OCI-LY7 (cell line): ENCODE data around the gene MYL4.

ENCODE experiments used
- EZH2phosphoT487 ChIP-seq: fragments of 200-600 bp; sonication (generic); IDR thresholded peaks from 2 replicates; pipeline ENCODE4 v1.6.1; 2018; ENCODE audit warnings: low read depth, borderline replicate concordance, mild to moderate bottlenecking, mixed run types, antibody characterized with exemption, low read length, moderate library complexity, mixed read lengths
- TF ChIP-seq, protein P1 (sequence below): fragments of 200-600 bp; sonication (generic); conservative IDR thresholded peaks from 2 replicates; pipeline ENCODE4 v1.5.1; 2014; ENCODE audit warnings: mild to moderate bottlenecking, antibody characterized with exemption, low read length, moderate library complexity, mixed read lengths

DNA sequence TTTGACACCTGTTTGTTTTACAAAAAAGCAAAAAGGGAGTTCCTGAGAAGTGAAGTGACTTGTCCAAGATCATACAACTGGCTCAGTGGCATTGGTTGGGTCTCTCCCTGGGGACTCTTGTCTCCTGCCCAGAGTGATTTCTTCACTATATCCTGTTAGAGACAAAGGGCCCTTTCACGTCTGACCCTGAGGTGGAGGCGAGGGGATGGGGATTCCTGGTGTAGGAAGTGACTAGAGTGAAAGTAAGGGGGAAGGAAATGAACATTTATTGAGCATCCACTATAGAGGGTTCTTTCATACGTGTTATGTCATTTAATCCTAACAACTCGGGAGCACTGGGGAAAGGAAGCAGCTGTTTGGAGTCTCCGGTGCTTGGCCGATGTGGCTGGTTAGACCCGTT lies 53.4 kb downstream of the MYL4 start:
- TF ChIP-seq, protein P1, sequence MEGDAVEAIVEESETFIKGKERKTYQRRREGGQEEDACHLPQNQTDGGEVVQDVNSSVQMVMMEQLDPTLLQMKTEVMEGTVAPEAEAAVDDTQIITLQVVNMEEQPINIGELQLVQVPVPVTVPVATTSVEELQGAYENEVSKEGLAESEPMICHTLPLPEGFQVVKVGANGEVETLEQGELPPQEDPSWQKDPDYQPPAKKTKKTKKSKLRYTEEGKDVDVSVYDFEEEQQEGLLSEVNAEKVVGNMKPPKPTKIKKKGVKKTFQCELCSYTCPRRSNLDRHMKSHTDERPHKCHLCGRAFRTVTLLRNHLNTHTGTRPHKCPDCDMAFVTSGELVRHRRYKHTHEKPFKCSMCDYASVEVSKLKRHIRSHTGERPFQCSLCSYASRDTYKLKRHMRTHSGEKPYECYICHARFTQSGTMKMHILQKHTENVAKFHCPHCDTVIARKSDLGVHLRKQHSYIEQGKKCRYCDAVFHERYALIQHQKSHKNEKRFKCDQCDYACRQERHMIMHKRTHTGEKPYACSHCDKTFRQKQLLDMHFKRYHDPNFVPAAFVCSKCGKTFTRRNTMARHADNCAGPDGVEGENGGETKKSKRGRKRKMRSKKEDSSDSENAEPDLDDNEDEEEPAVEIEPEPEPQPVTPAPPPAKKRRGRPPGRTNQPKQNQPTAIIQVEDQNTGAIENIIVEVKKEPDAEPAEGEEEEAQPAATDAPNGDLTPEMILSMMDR = no peak
- no peak for TF ChIP-seq EZH2phosphoT487
